ENCODE data around the gene CASP14.
A peak's percentile ranks its signal among the peaks of the same experiment; 100 is the strongest.

GRCh38 chr19:15091918-15092753 lies 42.9 kb downstream of the CASP14 start:
- TF ChIP-seq CTCF (IDR thresholded peaks at IDR 0.05), result peak; percentile 64
- no peak for TF ChIP-seq MAFK (IDR thresholded peaks at IDR 0.05; ENCODE audit: partially characterized antibody)
- no peak for TF ChIP-seq MAX (IDR thresholded peaks at IDR 0.05)
- no peak for TF ChIP-seq POLR2A (IDR thresholded peaks at IDR 0.05; ENCODE audit: low read length)
- TF ChIP-seq ZSCAN20 (CRISPR knock-in tag; IDR thresholded peaks at IDR 0.05), result no peak
- TF ChIP-seq ZC3H11A (IDR thresholded peaks at IDR 0.05), result no peak
- no peak for TF ChIP-seq EP300 (IDR thresholded peaks at IDR 0.05)
- TF ChIP-seq RAD21 (conservative IDR thresholded peaks at IDR 0.05 in 1 of 2, IDR thresholded peaks at IDR 0.05 in 1 of 2), result peak; percentile 65 to 69
- no peak for TF ChIP-seq RNF2 (IDR thresholded peaks at IDR 0.05; ENCODE audit: borderline replicate concordance, low read depth)

Measured in A549 (cell line).